BJ (cell line): Measurements from ENCODE around the gene KLK3. TPM values are rescaled to one million over a fixed set of nuclear protein-coding genes. Genes with fewer than 3 reads are reported as not detected.

ENCODE experiments used
- CTCF ChIA-PET: fragments of 350-600 bp; formaldehyde crosslinking; extraction: SDS; loops from one replicate; lab custom pipeline; 2021; ENCODE audit warnings: antibody characterized with exemption, inconsistent platforms; lab: Yijun Ruan, JAX
- POLR2A ChIA-PET: fragments of 300-600 bp; sonication (Branson Sonifier 250); formaldehyde crosslinking; extraction: SDS; loops from one replicate; lab custom pipeline; 2021; ENCODE audit warnings: antibody characterized with exemption; lab: Charles Lee
- DNase-seq: peaks from one replicate; pipeline ENCODE4 v3.0.0-alpha.2; 2011; ENCODE audit warnings: low read depth
- H3K27me3 ChIP-seq: 2 replicates; pipeline ENCODE4 v1.6.0; 2011; ENCODE audit warnings: low read length; ENCODE audit not compliant: control insufficient read depth, insufficient read depth
- H3K36me3 ChIP-seq: 2 replicates; pipeline ENCODE4 v1.5.1; 2011; ENCODE audit warnings: low read length; ENCODE audit not compliant: control insufficient read depth, insufficient read depth
- H3K4me3 ChIP-seq: 2 replicates; pipeline ENCODE4 v1.5.1; 2011; ENCODE audit warnings: low read depth, mild to moderate bottlenecking, control low read depth, low read length
- CTCF ChIP-seq: IDR thresholded peaks from 2 replicates; pipeline ENCODE4 v1.5.1; 2011; ENCODE audit warnings: low read depth, mild to moderate bottlenecking, control low read depth, inconsistent platforms, low read length, moderate library complexity; ENCODE audit not compliant: insufficient read depth
- polyA plus RNA-seq: library from polyadenylated mRNA; depleted of rRNA; stranded (reverse); fragments of >200 nt; gene quantifications from 2 replicates; pipeline ENCODE4 v1.2.3, GENCODE V29; 2011; rRNA removed

The KLK3 gene
- polyA plus RNA-seq, 1 experiment, result not detected

GRCh38 chr19:50902640-50903039 lies 47.9 kb downstream of the KLK3 start:
- POLR2A ChIA-PET, result no interaction called here
- CTCF ChIA-PET, result no interaction called here

GRCh38 chr19:50906217-50906616 lies 51.5 kb downstream of the KLK3 start:
- no peaks in the 10 kb centered on the region for H3K36me3 ChIP-seq
- ChIA-PET CTCF (interaction anchor here (0.9 to 1.2 kb wide), 4 partner anchors 11 to 87 kb away, joined by 3 to 9 read pairs (median 4); no protein-coding TSS in a partner anchor), POLR2A (no interaction called here)
- no peaks in the 10 kb centered on the region for H3K27me3 ChIP-seq
- H3K4me3 ChIP-seq, result no peak overlapping the region
- no peak for DNase-seq
- TF ChIP-seq CTCF, result peak; percentile 40

More at GRCh38 chr19:50902640-50903039, 47.9 kb downstream of the KLK3 start:
- Histone ChIP-seq H3K4me3 (no peak overlapping the region), H3K27me3 (no peaks in the 10 kb centered on the region), H3K36me3 (no peaks in the 10 kb centered on the region)
- no peak for DNase-seq
- no peak for TF ChIP-seq CTCF

- H3K36me3 ChIP-seq, result no peaks in the 10 kb centered on the region
- no peak overlapping the region for H3K4me3 ChIP-seq
- CTCF ChIA-PET, result interaction anchor here (0.6 to 4.8 kb wide), 2 partner anchors 14 to 582 kb away, joined by 4 to 20 read pairs; no protein-coding TSS in a partner anchor
- peaks cover 4% of the 10 kb centered on the region; the same call in 1 of the 2 replicates for H3K27me3 ChIP-seq
- no peak for TF ChIP-seq CTCF
- DNase-seq, result no peak
- POLR2A ChIA-PET, result no interaction called here
These were observed 53.6 kb downstream of the KLK3 start for GRCh38 chr19:50908336-50908735.

- H3K27me3 ChIP-seq, result peaks cover 4% of the 10 kb centered on the region; the same call in 1 of the 2 replicates
These were observed 54.7 kb downstream of the KLK3 start for GRCh38 chr19:50909240-50910070.

More at GRCh38 chr19:50909240-50910070, 54.7 kb downstream of the KLK3 start:
- Histone ChIP-seq H3K36me3 (no peaks in the 10 kb centered on the region), H3K4me3 (no peak overlapping the region)
- no peak for TF ChIP-seq CTCF
- ChIA-PET CTCF (interaction anchor here (4.8 kb wide), 1 partner anchor 13 kb away, joined by 20 read pairs; no protein-coding TSS in a partner anchor), POLR2A (no interaction called here)
- no peak for DNase-seq

Other genes with a start within 250 kb of the KLK3 start
- gene SYT3, start 215.0 kb upstream of the KLK3 start, polyA plus RNA-seq, result 0.11 TPM in 1 of 2 replicates, not detected in the other
- gene C19orf81, start 205.5 kb upstream of the KLK3 start, polyA plus RNA-seq, result 0.47 and 0.59 TPM in 2 replicates
- gene SHANK1, start 135.1 kb upstream of the KLK3 start, polyA plus RNA-seq, result 1.6 and 1.8 TPM in 2 replicates
- 82.0 and 136 TPM in 2 replicates for gene CLEC11A, start 131.6 kb upstream of the KLK3 start, polyA plus RNA-seq
- gene GPR32, start 84.5 kb upstream of the KLK3 start, polyA plus RNA-seq, result not detected in 2 replicates
- gene ACP4, start 64.5 kb upstream of the KLK3 start, polyA plus RNA-seq, result not detected in 2 replicates
- 0.15 and 0.17 TPM in 2 replicates for gene KLK1, start 31.1 kb upstream of the KLK3 start, polyA plus RNA-seq
- gene KLK15, start 21.3 kb upstream of the KLK3 start, polyA plus RNA-seq, result not detected in 2 replicates
- gene KLK2, start 18.5 kb downstream of the KLK3 start, polyA plus RNA-seq, result not detected in 2 replicates
- gene KLK4, start 56.5 kb downstream of the KLK3 start, polyA plus RNA-seq, result not detected in 2 replicates
- gene KLK5, start 98.1 kb downstream of the KLK3 start, polyA plus RNA-seq, result not detected in 2 replicates
- not detected in 2 replicates for gene KLK6, start 114.7 kb downstream of the KLK3 start, polyA plus RNA-seq
- not detected in 2 replicates for gene KLK7, start 129.0 kb downstream of the KLK3 start, polyA plus RNA-seq
- gene KLK8, start 146.7 kb downstream of the KLK3 start, polyA plus RNA-seq, result not detected in 2 replicates
- not detected in 2 replicates for gene KLK10, start 164.8 kb downstream of the KLK3 start, polyA plus RNA-seq
- not detected in 2 replicates for gene KLK11, start 171.7 kb downstream of the KLK3 start, polyA plus RNA-seq
- gene KLK12, start 180.1 kb downstream of the KLK3 start, polyA plus RNA-seq, result not detected in 2 replicates
- gene KLK13, start 210.2 kb downstream of the KLK3 start, polyA plus RNA-seq, result not detected in 2 replicates
- 0.06 TPM in 1 of 2 replicates, not detected in the other for gene KLK14, start 228.0 kb downstream of the KLK3 start, polyA plus RNA-seq